ENCODE results near the gene FOXM1. TPM values are rescaled to one million over a fixed set of nuclear protein-coding genes. Genes with fewer than 3 reads are reported as not detected.
"Not testable (repeated sequence)": the region's sequence is repeated elsewhere in the genome, so short reads cannot be mapped to it uniquely, and the experiment has no call there.

The FOXM1 gene
- total and polyA plus RNA-seq, 2 donors from 2014 or later, result 1.3 TPM

- FAIRE-seq (no peak), DNase-seq (peak in 1 of 5 donors; percentile 66)
- intact Hi-C loops (cut with DNase I), result no loop called here
- H3K27me3 ChIP-seq (ENCODE audit: control insufficient read depth, insufficient read depth, low read length), result no peaks in the 10 kb centered on the region
- H3K4me3 ChIP-seq (ENCODE audit: low read length in 3 of 3), result no peak overlapping the region
- H3K9me3 ChIP-seq (ENCODE audit: control insufficient read depth in 2 of 3, insufficient read depth in 1 of 3, low read length in 3 of 3), result no peaks in the 10 kb centered on the region
- TF ChIP-seq CTCF (IDR thresholded peaks at IDR 0.05; ENCODE audit: borderline replicate concordance, extremely low read depth, insufficient read depth), result no peak
- no peaks in the 10 kb centered on the region for H3K36me3 ChIP-seq (ENCODE audit: control insufficient read depth in 2 of 3, insufficient read depth in 3 of 3, low read length in 3 of 3)
- no peak overlapping the region for H3K9ac ChIP-seq (ENCODE audit: low read length in 3 of 3)
- no peaks in the 10 kb centered on the region for H3K4me1 ChIP-seq (ENCODE audit: control insufficient read depth in 2 of 3, insufficient read depth in 2 of 3, low read depth in 1 of 3, low read length in 3 of 3)
- no peak overlapping the region for H3K27ac ChIP-seq (ENCODE audit: low read depth in 2 of 2, low read length in 2 of 2)
These were observed 12.8 kb downstream of the FOXM1 start for GRCh38 chr12:2864198-2864597.

- H3K27ac ChIP-seq (ENCODE audit: low read depth in 2 of 2, low read length in 2 of 2); H3K9ac ChIP-seq (ENCODE audit: low read length in 3 of 3); H3K4me3 ChIP-seq (ENCODE audit: low read length in 3 of 3); H3K9me3 ChIP-seq (ENCODE audit: control insufficient read depth in 2 of 3, insufficient read depth in 1 of 3, low read length in 3 of 3); intact Hi-C loops (cut with DNase I); H3K36me3 ChIP-seq (ENCODE audit: control insufficient read depth in 2 of 3, insufficient read depth in 3 of 3, low read length in 3 of 3); H3K27me3 ChIP-seq (ENCODE audit: control insufficient read depth, insufficient read depth, low read length); H3K4me1 ChIP-seq (ENCODE audit: control insufficient read depth in 2 of 3, insufficient read depth in 2 of 3, low read depth in 1 of 3, low read length in 3 of 3); FAIRE-seq: not testable (repeated sequence)
- DNase-seq, result peak in 1 of 5 donors; percentile 14
These were observed 13.6 kb downstream of the FOXM1 start for GRCh38 chr12:2863402-2863801.

GRCh38 chr12:2862876-2863275 is 14.1 kb downstream of the FOXM1 start:
- TF ChIP-seq CTCF (IDR thresholded peaks at IDR 0.05; ENCODE audit: borderline replicate concordance, extremely low read depth, insufficient read depth), result no peak
- H3K9me3 ChIP-seq (ENCODE audit: control insufficient read depth in 2 of 3, insufficient read depth in 1 of 3, low read length in 3 of 3), result no peaks in the 10 kb centered on the region
- no peak overlapping the region for H3K27ac ChIP-seq (ENCODE audit: low read depth in 2 of 2, low read length in 2 of 2)
- intact Hi-C loops (cut with DNase I), result no loop called here
- no peaks in the 10 kb centered on the region for H3K27me3 ChIP-seq (ENCODE audit: control insufficient read depth, insufficient read depth, low read length)
- no peak overlapping the region for H3K4me3 ChIP-seq (ENCODE audit: low read length in 3 of 3)
- FAIRE-seq, result no peak
- H3K9ac ChIP-seq (ENCODE audit: low read length in 3 of 3), result no peak overlapping the region
- peaks cover 0 to 6% (median 0%) of the 10 kb centered on the region in 3 donors for H3K36me3 ChIP-seq (ENCODE audit: control insufficient read depth in 2 of 3, insufficient read depth in 3 of 3, low read length in 3 of 3)
- no peaks in the 10 kb centered on the region for H3K4me1 ChIP-seq (ENCODE audit: control insufficient read depth in 2 of 3, insufficient read depth in 2 of 3, low read depth in 1 of 3, low read length in 3 of 3)
- no peak for DNase-seq

- no peaks in the 10 kb centered on the region for H3K4me1 ChIP-seq (ENCODE audit: control insufficient read depth in 2 of 3, insufficient read depth in 2 of 3, low read depth in 1 of 3, low read length in 3 of 3)
- intact Hi-C loops (cut with DNase I), result no loop called here
- H3K27me3 ChIP-seq (ENCODE audit: control insufficient read depth, insufficient read depth, low read length), result no peaks in the 10 kb centered on the region
- peaks cover 0 to 6% (median 0%) of the 10 kb centered on the region in 3 donors for H3K36me3 ChIP-seq (ENCODE audit: control insufficient read depth in 2 of 3, insufficient read depth in 3 of 3, low read length in 3 of 3)
- no peak for FAIRE-seq
- H3K9me3 ChIP-seq (ENCODE audit: control insufficient read depth in 2 of 3, insufficient read depth in 1 of 3, low read length in 3 of 3), result no peaks in the 10 kb centered on the region
- H3K4me3 ChIP-seq (ENCODE audit: low read length in 3 of 3), result no peak overlapping the region
- no peak overlapping the region for H3K27ac ChIP-seq (ENCODE audit: low read depth in 2 of 2, low read length in 2 of 2)
- H3K9ac ChIP-seq (ENCODE audit: low read length in 3 of 3), result no peak overlapping the region
- DNase-seq, result no peak
- no peak for TF ChIP-seq CTCF (IDR thresholded peaks at IDR 0.05; ENCODE audit: borderline replicate concordance, extremely low read depth, insufficient read depth)
These were observed 16.8 kb downstream of the FOXM1 start for GRCh38 chr12:2860170-2860569.
